H7 (cell line): Measurements from ENCODE around the gene TTR. TPM values are rescaled to one million over a fixed set of nuclear protein-coding genes. Genes with fewer than 3 reads are reported as not detected.

Experiments
- DNase-seq: peaks from one replicate; pipeline ENCODE4 v3.0.0; 2012
- H3K27me3 ChIP-seq: 2 replicates; pipeline ENCODE4 v1.6.0; 2011; ENCODE audit warnings: mild to moderate bottlenecking, low read length; ENCODE audit not compliant: control insufficient read depth, insufficient read depth
- H3K36me3 ChIP-seq: replicated peaks from 2 replicates; pipeline ENCODE4 v1.5.1; 2011; ENCODE audit warnings: low read length; ENCODE audit not compliant: control insufficient read depth, insufficient read depth
- H3K4me3 ChIP-seq: 2 replicates; pipeline ENCODE4 v1.5.1; 2011; ENCODE audit warnings: low read depth, mild to moderate bottlenecking, control low read depth, low read length, moderate library complexity; ENCODE audit not compliant: insufficient read depth
- total RNA-seq: library from RNA; depleted of rRNA; stranded (reverse); fragments of >200 nt; shearing (Covaris generic); gene quantifications from 2 replicates; pipeline ENCODE4 v1.2.3, GENCODE V29; 2014; rRNA removed

The TTR gene
- not detected in 2 replicates for total RNA-seq

DNA sequence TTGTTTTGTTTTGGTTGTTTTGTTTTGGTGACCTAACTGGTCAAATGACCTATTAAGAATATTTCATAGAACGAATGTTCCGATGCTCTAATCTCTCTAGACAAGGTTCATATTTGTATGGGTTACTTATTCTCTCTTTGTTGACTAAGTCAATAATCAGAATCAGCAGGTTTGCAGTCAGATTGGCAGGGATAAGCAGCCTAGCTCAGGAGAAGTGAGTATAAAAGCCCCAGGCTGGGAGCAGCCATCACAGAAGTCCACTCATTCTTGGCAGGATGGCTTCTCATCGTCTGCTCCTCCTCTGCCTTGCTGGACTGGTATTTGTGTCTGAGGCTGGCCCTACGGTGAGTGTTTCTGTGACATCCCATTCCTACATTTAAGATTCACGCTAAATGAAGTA lies at the start of gene TTR:
TSS of gene TTR (plus strand) at position 250 of the 400 bp plus-strand sequence. CDS start at position 276, 26 bp downstream.
- Histone ChIP-seq H3K27me3 (no peaks in the 10 kb centered on the region), H3K36me3 (no peaks in the 10 kb centered on the region), H3K4me3 (no peak within 1 kb of the TSS)
- no peak for DNase-seq

DNA sequence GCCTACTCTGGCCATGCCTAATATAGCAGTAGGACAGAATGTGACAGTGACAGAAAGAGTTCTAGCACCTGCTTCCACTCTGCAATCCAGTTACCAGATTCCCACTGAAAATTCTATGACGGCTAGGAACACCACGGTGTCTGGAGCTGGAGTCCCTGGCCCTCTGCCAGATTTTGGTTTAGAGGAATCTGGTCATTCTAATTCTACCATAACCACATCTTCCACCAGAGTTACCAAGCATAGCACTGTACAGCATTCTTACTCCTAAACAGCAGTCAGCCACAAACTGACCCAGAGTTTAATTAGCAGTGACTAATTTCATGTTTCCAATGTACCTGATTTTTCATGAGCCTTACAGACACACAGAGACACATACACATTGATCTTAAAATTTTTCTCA lies 45.2 kb upstream of the TTR start:
- no peaks in the 10 kb centered on the region for H3K27me3 ChIP-seq
- peaks cover 27% of the 10 kb centered on the region for H3K36me3 ChIP-seq
- no peak for DNase-seq
- no peak overlapping the region for H3K4me3 ChIP-seq

DNA sequence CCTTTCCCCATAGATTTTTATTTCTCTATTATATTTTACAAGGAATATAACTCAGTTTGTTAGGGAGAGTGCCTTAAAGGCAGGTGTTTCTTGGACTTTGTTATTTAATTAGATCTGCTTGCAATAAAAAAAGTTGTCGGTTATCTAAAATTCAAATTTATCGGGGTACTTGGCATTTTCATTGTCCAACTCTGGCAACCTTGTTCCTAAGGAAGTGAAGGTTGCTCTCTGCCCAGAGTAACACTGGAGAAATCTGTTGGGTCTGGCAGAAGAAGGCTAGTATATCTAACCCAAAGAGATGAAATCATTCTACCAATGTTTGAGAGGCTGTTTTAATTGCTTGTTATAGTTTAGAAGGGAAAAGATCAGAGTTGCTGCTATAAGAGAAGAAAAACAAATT lies 42.8 kb upstream of the TTR start:
- Histone ChIP-seq H3K27me3 (no peaks in the 10 kb centered on the region), H3K36me3 (peaks cover 14% of the 10 kb centered on the region), H3K4me3 (no peak overlapping the region)
- DNase-seq, result no peak

DNA sequence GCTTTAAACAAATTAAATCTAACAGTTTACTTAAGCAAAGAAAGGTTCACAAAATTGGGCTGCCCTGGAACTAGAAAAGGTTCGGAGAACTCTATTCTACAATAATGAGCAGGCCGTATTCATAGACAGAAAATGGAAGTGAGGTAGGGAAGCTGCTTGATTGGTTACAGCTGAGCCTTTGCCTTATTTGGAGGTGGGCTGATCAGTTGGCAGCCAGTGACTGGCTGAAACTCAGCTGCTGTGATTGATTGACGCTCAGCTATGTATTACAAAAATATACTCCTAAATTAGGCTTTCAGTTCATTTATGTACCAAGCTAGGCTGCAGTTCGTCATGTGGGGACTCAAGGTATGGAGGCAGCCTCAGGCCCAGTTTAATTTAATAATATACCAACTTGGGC lies 42.3 kb upstream of the TTR start:
- Histone ChIP-seq H3K36me3 (peaks cover 14% of the 10 kb centered on the region), H3K27me3 (no peaks in the 10 kb centered on the region), H3K4me3 (no peak overlapping the region)
- DNase-seq, result no peak

DNA sequence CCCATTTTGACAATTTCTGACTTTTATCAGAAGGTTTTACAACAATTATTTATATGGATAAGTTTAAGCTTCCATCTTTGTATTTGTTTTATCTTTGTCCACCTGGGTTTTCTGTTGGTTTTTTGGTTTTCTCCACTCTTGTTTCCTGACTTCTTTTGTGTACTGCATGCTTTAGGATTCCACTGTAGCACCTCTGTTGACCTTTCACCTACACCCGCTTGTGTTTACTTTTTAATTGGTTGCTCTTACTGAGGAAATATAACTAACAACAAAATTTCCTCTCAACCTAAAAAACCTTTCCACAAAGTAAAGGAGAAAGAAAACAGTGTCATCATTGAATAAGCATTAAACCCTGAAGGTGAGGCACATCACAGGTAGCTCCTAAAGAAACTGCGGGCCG lies 39.8 kb upstream of the TTR start:
- no peak overlapping the region for H3K4me3 ChIP-seq
- peaks cover under 1% of the 10 kb centered on the region; the same call in 1 of the 2 replicates for H3K36me3 ChIP-seq
- DNase-seq, result no peak
- H3K27me3 ChIP-seq, result no peaks in the 10 kb centered on the region

DNA sequence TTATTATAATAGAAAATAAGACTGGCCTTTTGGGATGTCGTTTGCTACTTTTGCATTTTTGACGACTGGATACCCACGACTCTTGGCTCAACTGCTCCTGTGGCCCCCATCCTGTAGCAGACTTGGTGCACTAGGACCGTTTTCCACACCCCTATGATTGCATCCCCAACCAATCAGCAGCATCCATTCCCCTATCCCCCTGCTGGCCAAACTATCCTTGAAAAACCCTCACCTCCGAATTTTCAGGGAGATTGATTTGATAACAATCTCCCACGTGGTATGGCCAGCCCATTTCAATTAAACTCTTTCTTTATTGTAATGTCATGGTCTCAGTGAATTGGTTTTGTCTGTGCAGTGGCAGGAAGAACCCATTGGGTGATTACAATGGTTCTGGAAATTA lies 37.9 kb upstream of the TTR start:
- no peaks in the 10 kb centered on the region for H3K36me3 ChIP-seq
- no peak overlapping the region for H3K4me3 ChIP-seq
- H3K27me3 ChIP-seq, result no peaks in the 10 kb centered on the region
- DNase-seq, result peak; percentile 26

DNA sequence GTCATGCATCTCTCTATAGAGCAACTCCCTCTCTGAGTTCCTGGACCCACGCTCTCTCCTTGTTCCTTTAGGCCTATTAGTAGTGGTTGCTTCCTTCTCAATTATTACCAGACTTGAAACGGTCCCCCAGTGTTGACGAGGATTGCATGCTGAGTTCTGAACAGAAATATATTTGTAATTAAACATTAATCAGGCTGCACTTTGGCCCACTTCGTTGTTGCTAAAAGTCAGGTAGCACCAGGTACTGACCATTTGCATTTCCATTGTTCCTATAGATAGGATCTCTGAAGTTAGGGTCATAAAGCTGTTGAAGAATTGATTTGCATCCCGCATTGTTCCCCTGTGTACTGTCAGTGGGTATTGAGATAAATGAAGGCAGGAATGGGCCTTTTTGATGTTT lies 36.9 kb upstream of the TTR start:
- Histone ChIP-seq H3K36me3 (no peaks in the 10 kb centered on the region), H3K4me3 (no peak overlapping the region), H3K27me3 (no peaks in the 10 kb centered on the region)
- no peak for DNase-seq

DNA sequence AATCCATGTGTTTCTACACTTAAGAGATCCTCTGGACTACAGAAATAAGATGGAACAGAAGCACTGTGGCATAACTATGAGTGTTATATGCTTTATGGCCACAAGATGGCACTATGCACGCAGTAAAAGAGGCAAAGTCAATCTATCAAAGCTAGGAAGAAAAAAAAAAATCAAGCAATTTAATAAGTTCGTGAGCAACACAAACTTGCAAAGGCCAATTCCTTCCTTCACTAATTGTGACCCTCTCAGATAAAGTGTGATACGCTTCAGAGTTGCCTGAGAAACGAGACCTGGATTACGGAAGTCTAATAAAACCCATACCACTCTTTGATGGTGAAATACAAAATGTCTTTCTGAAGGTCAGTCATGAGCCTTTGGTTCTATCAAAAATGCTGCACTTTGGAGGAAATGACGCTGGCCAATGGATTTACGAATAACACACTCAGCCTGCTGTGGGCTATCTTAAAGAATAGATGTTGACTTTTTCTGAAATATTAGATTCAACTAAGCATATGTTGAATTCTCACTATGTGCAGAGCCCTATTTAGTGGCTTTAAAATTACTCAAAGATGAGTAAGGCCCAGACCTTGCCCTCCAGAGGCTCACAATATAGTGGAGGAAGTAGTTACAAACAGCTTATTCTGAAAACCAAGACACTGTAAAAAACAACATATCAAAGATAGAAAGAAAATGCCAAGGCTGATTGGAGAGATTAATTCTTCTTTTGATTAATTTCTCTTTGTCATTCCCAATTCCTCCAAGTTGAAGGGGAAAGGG lies 35.5 kb upstream of the TTR start:
- no peak overlapping the region for H3K4me3 ChIP-seq
- H3K27me3 ChIP-seq, result no peaks in the 10 kb centered on the region
- DNase-seq, result peak; percentile 40
- no peaks in the 10 kb centered on the region for H3K36me3 ChIP-seq

DNA sequence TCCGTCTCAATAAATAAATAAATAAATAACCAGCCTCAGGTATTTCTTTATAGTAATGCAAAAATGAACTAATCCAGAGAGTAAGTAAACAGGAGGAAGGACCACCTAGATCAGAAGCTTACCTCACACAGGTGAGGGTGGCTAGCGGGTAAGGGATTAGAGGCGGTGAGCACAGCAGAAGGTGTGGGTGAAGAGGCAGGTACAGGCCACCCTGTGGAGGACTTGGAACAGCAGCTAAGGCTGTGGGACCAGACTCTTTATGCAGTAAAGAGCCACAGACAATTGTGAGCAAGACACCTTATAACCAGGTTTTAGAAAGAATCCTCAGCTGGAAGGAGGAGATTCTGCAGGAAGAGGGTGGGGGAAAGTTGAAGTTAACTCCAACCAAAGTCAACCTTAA lies 34.2 kb upstream of the TTR start:
- no peak overlapping the region for H3K4me3 ChIP-seq
- H3K27me3 ChIP-seq, result no peaks in the 10 kb centered on the region
- no peaks in the 10 kb centered on the region for H3K36me3 ChIP-seq
- DNase-seq, result peak; percentile 39

DNA sequence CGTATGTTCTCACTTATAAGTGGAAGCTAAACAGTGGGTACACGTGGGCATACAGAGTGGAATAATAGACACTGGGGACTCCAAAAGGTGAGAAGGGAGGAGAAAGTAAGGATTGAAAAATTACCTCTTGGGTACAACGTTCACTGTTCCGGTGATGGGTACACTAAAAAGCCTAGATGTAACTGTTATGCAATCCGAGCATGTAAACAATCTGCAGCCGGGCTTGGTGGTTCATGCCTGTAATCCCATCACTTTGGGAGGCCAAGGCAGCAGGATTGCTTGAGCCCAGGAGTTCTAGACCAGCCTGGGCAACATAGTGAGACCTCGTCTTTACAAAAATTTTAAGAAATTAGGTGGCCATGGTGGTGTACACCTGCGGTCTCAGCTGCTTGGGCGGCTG lies 33.1 kb upstream of the TTR start:
- no peak overlapping the region for H3K4me3 ChIP-seq
- no peak for DNase-seq

DNA sequence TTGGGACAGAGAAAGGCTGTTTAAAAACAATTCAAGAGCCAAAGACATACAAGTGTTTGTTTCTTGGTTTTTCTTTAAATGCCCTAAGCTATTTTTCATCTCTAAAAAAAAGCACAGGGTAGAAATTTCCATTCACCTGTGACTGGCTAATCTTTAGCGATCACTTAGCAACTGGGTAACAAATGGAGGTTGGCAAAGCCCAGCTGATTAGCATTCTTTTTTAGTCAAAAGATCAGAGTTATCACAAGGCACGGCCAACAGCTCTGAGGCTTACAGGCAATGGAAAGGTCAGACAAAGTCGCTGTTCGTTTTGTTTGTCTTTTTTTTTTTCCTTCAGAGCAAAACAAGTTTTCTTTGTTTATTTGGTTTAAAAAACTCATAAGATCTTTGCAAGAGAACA lies 29.0 kb upstream of the TTR start:
- no peak overlapping the region for H3K4me3 ChIP-seq
- H3K36me3 ChIP-seq, result no peaks in the 10 kb centered on the region
- no peak for DNase-seq
- H3K27me3 ChIP-seq, result no peaks in the 10 kb centered on the region

More for the DNA sequence above, 33.1 kb upstream of the TTR start:
- Histone ChIP-seq H3K36me3 (no peaks in the 10 kb centered on the region), H3K27me3 (no peaks in the 10 kb centered on the region)

DNA sequence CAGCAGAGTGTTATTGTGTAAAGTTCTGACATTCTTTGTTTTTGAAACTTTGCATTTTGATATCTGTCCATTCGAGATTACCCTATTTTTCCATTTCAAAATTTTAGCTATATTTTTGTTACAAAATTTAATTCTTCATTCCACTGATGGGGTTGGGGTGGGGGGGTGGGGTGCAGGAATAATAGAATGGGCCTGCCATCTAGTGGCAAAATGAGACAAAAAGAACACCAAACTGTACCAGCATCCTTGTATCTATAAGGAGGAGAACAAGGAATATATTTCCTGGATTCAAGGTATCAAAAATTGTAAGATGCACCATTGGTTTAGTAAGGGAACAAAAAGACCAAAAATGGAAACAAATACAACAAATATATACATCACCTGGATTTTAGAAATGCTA lies 27.9 kb upstream of the TTR start:
- no peak for DNase-seq
- H3K4me3 ChIP-seq, result no peak overlapping the region

DNA sequence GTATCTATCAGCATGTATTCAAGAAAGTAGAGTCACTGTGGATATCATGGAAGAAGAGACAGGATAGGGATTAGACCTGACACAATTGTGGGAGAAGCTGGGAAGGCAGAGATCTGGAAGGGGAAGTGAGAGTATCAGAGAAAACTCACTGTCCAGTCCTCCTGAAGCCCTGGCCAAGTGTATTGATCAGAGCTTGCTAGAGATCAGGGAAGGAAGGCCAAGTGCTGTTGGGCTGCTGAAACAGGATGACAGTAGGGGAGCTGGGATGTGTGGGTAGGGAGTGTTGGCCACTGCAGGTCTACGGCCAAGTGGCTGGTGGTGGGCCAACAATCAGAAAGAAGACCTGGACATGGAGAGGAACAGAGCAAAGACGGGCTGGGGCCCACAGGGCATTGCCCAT lies 26.3 kb upstream of the TTR start:
- no peak for DNase-seq
- H3K36me3 ChIP-seq, result no peaks in the 10 kb centered on the region
- no peak overlapping the region for H3K4me3 ChIP-seq
- no peaks in the 10 kb centered on the region for H3K27me3 ChIP-seq

More for the DNA sequence above, 27.9 kb upstream of the TTR start:
- Histone ChIP-seq H3K36me3 (no peaks in the 10 kb centered on the region), H3K27me3 (no peaks in the 10 kb centered on the region)

DNA sequence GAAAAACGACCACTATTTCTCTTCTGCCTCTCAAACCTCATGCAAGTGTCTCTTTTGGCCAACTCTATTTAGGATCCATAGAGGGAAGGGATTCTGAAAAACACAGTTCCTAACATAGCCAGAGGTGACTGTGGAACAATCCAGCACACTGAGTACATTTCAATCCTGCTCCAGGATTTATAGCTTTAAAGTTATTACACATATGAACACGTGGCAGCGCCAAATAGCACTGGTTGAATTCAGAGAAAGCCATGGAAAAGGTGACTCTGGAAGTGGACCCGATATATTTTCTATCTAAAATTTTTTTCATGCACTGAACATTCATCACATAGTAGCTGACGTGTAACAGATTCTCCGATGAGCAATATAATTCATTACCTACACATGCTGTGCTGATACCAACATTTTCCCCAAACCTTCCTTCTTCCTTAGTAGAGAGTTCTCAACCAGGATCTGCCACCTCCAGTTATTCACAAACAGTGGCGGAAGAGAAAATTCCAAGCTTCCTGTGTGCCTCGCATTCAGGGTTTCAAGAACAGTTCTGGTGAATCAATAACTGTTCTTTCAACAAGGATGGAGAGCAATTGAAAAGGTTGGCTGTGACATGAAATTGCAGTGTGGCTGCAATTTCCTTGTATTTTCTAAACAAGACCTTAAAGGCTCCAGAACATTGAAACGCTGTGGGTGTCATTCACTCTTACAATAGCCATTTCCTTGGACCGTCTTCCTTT lies 25.7 kb upstream of the TTR start:
- H3K27me3 ChIP-seq, result no peaks in the 10 kb centered on the region
- no peak overlapping the region for H3K4me3 ChIP-seq
- H3K36me3 ChIP-seq, result no peaks in the 10 kb centered on the region
- no peak for DNase-seq

DNA sequence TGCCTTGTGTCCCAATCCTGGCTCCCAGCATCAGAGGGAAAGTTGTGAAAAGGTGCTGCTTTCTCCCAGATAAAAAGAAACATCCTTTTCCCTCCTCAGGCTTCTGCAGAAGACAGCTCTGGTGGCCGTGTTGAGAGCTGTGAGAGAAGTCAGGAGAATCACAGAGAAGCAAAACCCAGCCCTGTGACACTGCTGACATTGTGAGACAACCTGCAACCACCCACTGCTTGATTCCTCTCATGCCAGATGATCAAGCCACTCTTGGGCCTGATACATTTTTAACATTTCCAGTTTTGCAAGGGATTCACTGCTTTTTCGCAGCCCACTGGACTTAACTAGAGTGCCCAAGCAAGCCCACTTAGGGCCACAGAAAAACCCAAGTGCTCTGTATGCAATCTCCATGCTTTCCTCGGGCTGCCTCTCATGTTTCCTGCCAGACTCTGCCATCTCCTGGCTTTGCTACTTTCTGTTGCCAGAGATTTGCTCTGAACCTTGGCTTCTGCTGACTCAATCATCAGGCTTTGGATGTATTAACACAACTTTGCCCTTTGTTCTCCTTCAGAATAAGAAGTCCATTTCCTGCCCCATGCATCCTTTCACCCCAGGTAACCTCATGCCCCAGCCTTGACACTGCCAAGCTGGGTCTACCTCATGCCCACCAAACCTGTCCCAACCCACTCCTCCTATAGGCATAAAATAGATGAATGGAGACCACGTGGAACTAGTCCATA lies 24.9 kb upstream of the TTR start:
- no peak for DNase-seq
- no peaks in the 10 kb centered on the region for H3K27me3 ChIP-seq
- no peaks in the 10 kb centered on the region for H3K36me3 ChIP-seq
- H3K4me3 ChIP-seq, result no peak overlapping the region
